ENCODE results near the gene CCDC106.

The CCDC106 gene

GRCh38 chr19:55694656-55695491 is 46.9 kb downstream of the CCDC106 start:
- H3K9ac ChIP-seq (ENCODE audit: low read depth in 1 of 2, low read length in 2 of 2), result no peak overlapping the region
- H3K4me1 ChIP-seq (ENCODE audit: control insufficient read depth in 2 of 2, insufficient read depth in 2 of 2, low read length in 2 of 2), result peaks cover under 1% of the 10 kb centered on the region in 2 donors
- H3K36me3 ChIP-seq (ENCODE audit: control insufficient read depth in 2 of 2, insufficient read depth in 2 of 2, low read length in 2 of 2), result peaks cover 52 to 72% of the 10 kb centered on the region in 2 donors
- H3K4me3 ChIP-seq (ENCODE audit: low read length in 2 of 2), result no peak overlapping the region
- peak overlapping the region; percentile 23 to 27 for H3K27ac ChIP-seq (ENCODE audit: low read depth in 2 of 2, low read length in 2 of 2)
- H3K27me3 ChIP-seq (ENCODE audit: control insufficient read depth in 2 of 2, insufficient read depth in 2 of 2, low read length in 2 of 2), result no peaks in the 10 kb centered on the region
- H3K9me3 ChIP-seq (ENCODE audit: control insufficient read depth in 2 of 2, low read length in 2 of 2), result no peaks in the 10 kb centered on the region

GRCh38 chr19:55695511-55696290 is 47.7 kb downstream of the CCDC106 start:
- no peak overlapping the region for H3K4me3 ChIP-seq (ENCODE audit: low read length in 2 of 2)
- H3K9me3 ChIP-seq (ENCODE audit: control insufficient read depth in 2 of 2, low read length in 2 of 2), result no peaks in the 10 kb centered on the region
- no peaks in the 10 kb centered on the region for H3K4me1 ChIP-seq (ENCODE audit: control insufficient read depth in 2 of 2, insufficient read depth in 2 of 2, low read length in 2 of 2)
- peaks cover 46 to 66% of the 10 kb centered on the region in 2 donors for H3K36me3 ChIP-seq (ENCODE audit: control insufficient read depth in 2 of 2, insufficient read depth in 2 of 2, low read length in 2 of 2)
- no peaks in the 10 kb centered on the region for H3K27me3 ChIP-seq (ENCODE audit: control insufficient read depth in 2 of 2, insufficient read depth in 2 of 2, low read length in 2 of 2)
- no peak overlapping the region for H3K27ac ChIP-seq (ENCODE audit: low read depth in 2 of 2, low read length in 2 of 2)
- no peak overlapping the region for H3K9ac ChIP-seq (ENCODE audit: low read depth in 1 of 2, low read length in 2 of 2)

- no peak overlapping the region for H3K27ac ChIP-seq (ENCODE audit: low read depth in 2 of 2, low read length in 2 of 2)
- no peaks in the 10 kb centered on the region for H3K27me3 ChIP-seq (ENCODE audit: control insufficient read depth in 2 of 2, insufficient read depth in 2 of 2, low read length in 2 of 2)
- H3K36me3 ChIP-seq (ENCODE audit: control insufficient read depth in 2 of 2, insufficient read depth in 2 of 2, low read length in 2 of 2), result peaks cover 44 to 64% of the 10 kb centered on the region in 2 donors
- no peaks in the 10 kb centered on the region for H3K9me3 ChIP-seq (ENCODE audit: control insufficient read depth in 2 of 2, low read length in 2 of 2)
- H3K4me1 ChIP-seq (ENCODE audit: control insufficient read depth in 2 of 2, insufficient read depth in 2 of 2, low read length in 2 of 2), result no peaks in the 10 kb centered on the region
- H3K4me3 ChIP-seq (ENCODE audit: low read length in 2 of 2), result no peak overlapping the region
- H3K9ac ChIP-seq (ENCODE audit: low read depth in 1 of 2, low read length in 2 of 2), result no peak overlapping the region
Observed at GRCh38 chr19:55696301-55697068, 48.5 kb downstream of the CCDC106 start.

- Histone ChIP-seq H3K4me3 (ENCODE audit: low read length in 2 of 2) (no peak overlapping the region), H3K9me3 (ENCODE audit: control insufficient read depth in 2 of 2, low read length in 2 of 2) (no peaks in the 10 kb centered on the region), H3K4me1 (ENCODE audit: control insufficient read depth in 2 of 2, insufficient read depth in 2 of 2, low read length in 2 of 2) (peaks cover 0 to 1% of the 10 kb centered on the region in 2 donors), H3K27me3 (ENCODE audit: control insufficient read depth in 2 of 2, insufficient read depth in 2 of 2, low read length in 2 of 2) (no peaks in the 10 kb centered on the region), H3K27ac (ENCODE audit: low read depth in 2 of 2, low read length in 2 of 2) (no peak overlapping the region), H3K36me3 (ENCODE audit: control insufficient read depth in 2 of 2, insufficient read depth in 2 of 2, low read length in 2 of 2) (peaks cover 41 to 61% of the 10 kb centered on the region in 2 donors), H3K9ac (ENCODE audit: low read depth in 1 of 2, low read length in 2 of 2) (no peak overlapping the region)
Observed at GRCh38 chr19:55697069-55697440, 49.0 kb downstream of the CCDC106 start.

- Histone ChIP-seq H3K27ac (ENCODE audit: low read depth in 2 of 2, low read length in 2 of 2) (no peak overlapping the region), H3K4me3 (ENCODE audit: low read length in 2 of 2) (no peak overlapping the region), H3K9ac (ENCODE audit: low read depth in 1 of 2, low read length in 2 of 2) (no peak overlapping the region), H3K27me3 (ENCODE audit: control insufficient read depth in 2 of 2, insufficient read depth in 2 of 2, low read length in 2 of 2) (no peaks in the 10 kb centered on the region), H3K36me3 (ENCODE audit: control insufficient read depth in 2 of 2, insufficient read depth in 2 of 2, low read length in 2 of 2) (peaks cover 39 to 59% of the 10 kb centered on the region in 2 donors), H3K4me1 (ENCODE audit: control insufficient read depth in 2 of 2, insufficient read depth in 2 of 2, low read length in 2 of 2) (peaks cover 0 to 6% of the 10 kb centered on the region in 2 donors), H3K9me3 (ENCODE audit: control insufficient read depth in 2 of 2, low read length in 2 of 2) (no peaks in the 10 kb centered on the region)
Observed at GRCh38 chr19:55697698-55698097, 49.7 kb downstream of the CCDC106 start.

GRCh38 chr19:55698256-55698655 is 50.2 kb downstream of the CCDC106 start:
- Histone ChIP-seq H3K27me3 (ENCODE audit: control insufficient read depth in 2 of 2, insufficient read depth in 2 of 2, low read length in 2 of 2) (no peaks in the 10 kb centered on the region), H3K27ac (ENCODE audit: low read depth in 2 of 2, low read length in 2 of 2) (no peak overlapping the region), H3K9me3 (ENCODE audit: control insufficient read depth in 2 of 2, low read length in 2 of 2) (no peaks in the 10 kb centered on the region), H3K36me3 (ENCODE audit: control insufficient read depth in 2 of 2, insufficient read depth in 2 of 2, low read length in 2 of 2) (peaks cover 34 to 54% of the 10 kb centered on the region in 2 donors), H3K9ac (ENCODE audit: low read depth in 1 of 2, low read length in 2 of 2) (no peak overlapping the region), H3K4me1 (ENCODE audit: control insufficient read depth in 2 of 2, insufficient read depth in 2 of 2, low read length in 2 of 2) (peaks cover 3 to 9% of the 10 kb centered on the region in 2 donors), H3K4me3 (ENCODE audit: low read length in 2 of 2) (no peak overlapping the region)

- no peaks in the 10 kb centered on the region for H3K9me3 ChIP-seq (ENCODE audit: control insufficient read depth in 2 of 2, low read length in 2 of 2)
- no peak overlapping the region for H3K4me3 ChIP-seq (ENCODE audit: low read length in 2 of 2)
- H3K4me1 ChIP-seq (ENCODE audit: control insufficient read depth in 2 of 2, insufficient read depth in 2 of 2, low read length in 2 of 2), result peaks cover 7 to 9% of the 10 kb centered on the region in 2 donors
- peaks cover 31 to 47% of the 10 kb centered on the region in 2 donors for H3K36me3 ChIP-seq (ENCODE audit: control insufficient read depth in 2 of 2, insufficient read depth in 2 of 2, low read length in 2 of 2)
- no peak overlapping the region for H3K9ac ChIP-seq (ENCODE audit: low read depth in 1 of 2, low read length in 2 of 2)
- H3K27me3 ChIP-seq (ENCODE audit: control insufficient read depth in 2 of 2, insufficient read depth in 2 of 2, low read length in 2 of 2), result no peaks in the 10 kb centered on the region
- H3K27ac ChIP-seq (ENCODE audit: low read depth in 2 of 2, low read length in 2 of 2), result no peak overlapping the region
Observed at GRCh38 chr19:55699221-55699620, 51.2 kb downstream of the CCDC106 start.

- Histone ChIP-seq H3K9me3 (ENCODE audit: control insufficient read depth in 2 of 2, low read length in 2 of 2) (no peaks in the 10 kb centered on the region), H3K27me3 (ENCODE audit: control insufficient read depth in 2 of 2, insufficient read depth in 2 of 2, low read length in 2 of 2) (no peaks in the 10 kb centered on the region), H3K4me3 (ENCODE audit: low read length in 2 of 2) (no peak overlapping the region), H3K36me3 (ENCODE audit: control insufficient read depth in 2 of 2, insufficient read depth in 2 of 2, low read length in 2 of 2) (peaks cover 23 to 42% of the 10 kb centered on the region in 2 donors), H3K27ac (ENCODE audit: low read depth in 2 of 2, low read length in 2 of 2) (no peak overlapping the region), H3K4me1 (ENCODE audit: control insufficient read depth in 2 of 2, insufficient read depth in 2 of 2, low read length in 2 of 2) (peaks cover 7 to 9% of the 10 kb centered on the region in 2 donors), H3K9ac (ENCODE audit: low read depth in 1 of 2, low read length in 2 of 2) (no peak overlapping the region)
Observed at GRCh38 chr19:55700813-55701212, 52.8 kb downstream of the CCDC106 start.

GRCh38 chr19:55702131-55702627 is 54.2 kb downstream of the CCDC106 start:
- no peaks in the 10 kb centered on the region for H3K9me3 ChIP-seq (ENCODE audit: control insufficient read depth in 2 of 2, low read length in 2 of 2)
- peak overlapping the region in 1 of 2 donors; percentile 9 for H3K4me3 ChIP-seq (ENCODE audit: low read length in 2 of 2)
- H3K9ac ChIP-seq (ENCODE audit: low read depth in 1 of 2, low read length in 2 of 2), result peak overlapping the region in 1 of 2 donors; percentile 24
- no peak overlapping the region for H3K27ac ChIP-seq (ENCODE audit: low read depth in 2 of 2, low read length in 2 of 2)
- H3K4me1 ChIP-seq (ENCODE audit: control insufficient read depth in 2 of 2, insufficient read depth in 2 of 2, low read length in 2 of 2), result peaks cover 7 to 9% of the 10 kb centered on the region in 2 donors
- H3K27me3 ChIP-seq (ENCODE audit: control insufficient read depth in 2 of 2, insufficient read depth in 2 of 2, low read length in 2 of 2), result no peaks in the 10 kb centered on the region
- H3K36me3 ChIP-seq (ENCODE audit: control insufficient read depth in 2 of 2, insufficient read depth in 2 of 2, low read length in 2 of 2), result peaks cover 16 to 29% of the 10 kb centered on the region in 2 donors
